GM06990 (cell line): ENCODE measurements around the gene APBB2.

ENCODE experiments used
- DNase-seq: peaks from one replicate; pipeline ENCODE4 v3.0.0-alpha.2; 2011; ENCODE audit not compliant: insufficient read length; ENCODE audit errors: extremely low read depth
- H3K27me3 ChIP-seq: replicated peaks from 2 replicates; pipeline ENCODE4 v1.6.0; 2011; ENCODE audit warnings: low read length; ENCODE audit not compliant: control insufficient read depth, insufficient read depth
- H3K36me3 ChIP-seq: 2 replicates; pipeline ENCODE4 v1.5.1; 2011; ENCODE audit warnings: low read length; ENCODE audit not compliant: control insufficient read depth, insufficient read depth
- H3K4me3 ChIP-seq: replicated peaks from 2 replicates; pipeline ENCODE4 v1.5.1; 2011; ENCODE audit warnings: low read depth, mild to moderate bottlenecking, control low read depth, low read length
- TF ChIP-seq, protein P1 (sequence below): IDR thresholded peaks from 2 replicates; pipeline ENCODE4 v1.5.1; 2011; ENCODE audit warnings: low read length, control low read depth, mild to moderate bottlenecking, inconsistent platforms; ENCODE audit not compliant: insufficient read depth, poor library complexity, severe bottlenecking

The APBB2 gene

DNA sequence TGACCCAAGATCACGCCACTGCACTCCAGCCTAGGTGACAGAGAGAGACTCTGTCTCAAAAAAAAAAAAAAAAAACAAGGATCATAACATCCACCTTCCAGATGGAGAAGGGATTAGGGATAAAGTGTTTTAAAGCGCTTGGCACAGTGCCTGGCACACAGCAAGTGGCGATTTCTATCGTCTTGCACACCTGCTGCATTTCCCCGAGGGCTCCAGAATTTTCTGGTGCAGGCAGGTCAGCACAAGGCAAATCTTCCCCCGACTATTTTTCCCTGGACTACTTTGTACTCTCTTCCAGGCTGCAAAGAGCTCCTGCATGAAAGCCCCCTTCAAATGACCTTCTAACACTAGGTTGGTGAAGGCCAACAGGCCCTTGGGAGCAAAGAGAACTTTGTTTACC lies 57.3 kb downstream of the APBB2 start:
- H3K27me3 ChIP-seq, result no peaks in the 10 kb centered on the region
- TF ChIP-seq, protein P1, sequence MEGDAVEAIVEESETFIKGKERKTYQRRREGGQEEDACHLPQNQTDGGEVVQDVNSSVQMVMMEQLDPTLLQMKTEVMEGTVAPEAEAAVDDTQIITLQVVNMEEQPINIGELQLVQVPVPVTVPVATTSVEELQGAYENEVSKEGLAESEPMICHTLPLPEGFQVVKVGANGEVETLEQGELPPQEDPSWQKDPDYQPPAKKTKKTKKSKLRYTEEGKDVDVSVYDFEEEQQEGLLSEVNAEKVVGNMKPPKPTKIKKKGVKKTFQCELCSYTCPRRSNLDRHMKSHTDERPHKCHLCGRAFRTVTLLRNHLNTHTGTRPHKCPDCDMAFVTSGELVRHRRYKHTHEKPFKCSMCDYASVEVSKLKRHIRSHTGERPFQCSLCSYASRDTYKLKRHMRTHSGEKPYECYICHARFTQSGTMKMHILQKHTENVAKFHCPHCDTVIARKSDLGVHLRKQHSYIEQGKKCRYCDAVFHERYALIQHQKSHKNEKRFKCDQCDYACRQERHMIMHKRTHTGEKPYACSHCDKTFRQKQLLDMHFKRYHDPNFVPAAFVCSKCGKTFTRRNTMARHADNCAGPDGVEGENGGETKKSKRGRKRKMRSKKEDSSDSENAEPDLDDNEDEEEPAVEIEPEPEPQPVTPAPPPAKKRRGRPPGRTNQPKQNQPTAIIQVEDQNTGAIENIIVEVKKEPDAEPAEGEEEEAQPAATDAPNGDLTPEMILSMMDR, result no peak
- H3K4me3 ChIP-seq, result no peak overlapping the region
- no peak for DNase-seq
- H3K36me3 ChIP-seq, result no peaks in the 10 kb centered on the region

DNA sequence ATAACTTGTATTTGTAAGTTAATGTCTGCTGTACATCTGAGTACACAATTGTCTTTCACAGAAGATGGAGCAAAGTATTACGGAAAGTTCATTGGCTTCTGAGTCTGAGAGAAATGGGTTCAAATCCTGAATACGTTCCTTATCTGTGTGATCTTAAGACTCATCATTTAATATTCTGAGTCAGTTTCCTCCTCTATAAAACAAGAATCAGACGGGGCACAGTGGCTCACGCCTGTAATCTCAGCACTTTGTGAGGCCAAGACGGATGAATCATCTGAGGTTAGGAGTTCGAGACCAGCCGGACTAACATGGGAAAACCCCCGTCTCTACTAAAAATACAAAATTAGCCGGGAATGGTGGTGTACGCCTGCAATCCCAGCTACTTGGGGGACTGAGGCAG lies 57.8 kb downstream of the APBB2 start:
- Histone ChIP-seq H3K27me3 (no peaks in the 10 kb centered on the region), H3K4me3 (no peak overlapping the region), H3K36me3 (no peaks in the 10 kb centered on the region)
- TF ChIP-seq, protein P1, result no peak
- no peak for DNase-seq

DNA sequence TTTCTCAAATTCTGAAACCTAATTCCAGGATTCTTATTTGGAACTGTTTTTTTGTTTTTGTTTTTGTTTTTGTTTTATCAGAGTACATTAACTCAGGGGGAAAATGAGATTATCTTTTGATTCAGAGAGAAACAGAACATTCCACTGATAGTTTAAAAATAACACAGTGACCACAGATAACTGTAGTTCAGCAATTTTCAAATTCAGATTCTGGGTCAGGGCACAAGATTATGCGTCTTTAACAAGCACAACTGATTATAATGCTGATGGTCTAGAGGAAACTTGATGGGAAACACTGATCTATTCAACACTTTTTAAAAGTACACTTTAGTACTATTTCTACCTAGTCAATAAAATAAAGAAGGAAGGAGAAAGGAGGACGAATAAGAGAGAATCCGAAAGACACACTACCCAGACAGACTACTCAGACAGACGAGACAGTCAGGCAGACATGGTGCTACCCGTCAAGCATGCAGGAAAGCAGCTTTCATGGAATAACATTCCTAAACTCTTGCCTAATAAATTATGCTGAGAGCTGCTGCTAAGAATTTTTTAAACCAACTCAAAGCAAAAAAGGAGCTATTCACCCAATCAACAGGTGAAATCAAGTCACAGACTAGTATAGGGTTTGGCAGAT lies 59.0 kb downstream of the APBB2 start:
- no peak for DNase-seq
- Histone ChIP-seq H3K36me3 (no peaks in the 10 kb centered on the region), H3K27me3 (no peaks in the 10 kb centered on the region), H3K4me3 (no peak overlapping the region)
- TF ChIP-seq, protein P1, result no peak

DNA sequence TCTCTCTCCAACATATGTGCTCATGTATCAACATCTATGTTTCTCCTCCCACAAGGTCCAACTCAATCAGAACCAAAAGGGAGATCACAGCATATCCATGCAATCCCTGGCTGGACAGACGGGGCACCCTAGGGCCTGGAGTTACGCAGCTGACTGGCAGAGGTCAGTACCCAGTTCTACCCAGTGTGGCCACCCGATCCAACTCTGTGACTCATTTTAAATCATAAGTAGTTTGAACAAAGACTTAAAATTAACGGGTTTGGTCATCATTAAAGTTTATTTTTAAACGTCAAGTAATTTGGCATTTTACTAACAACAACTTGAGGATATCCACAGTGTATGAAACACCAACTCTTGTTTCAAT lies 59.5 kb downstream of the APBB2 start:
- DNase-seq, result no peak
- TF ChIP-seq, protein P1, result no peak
- Histone ChIP-seq H3K4me3 (no peak overlapping the region), H3K36me3 (no peaks in the 10 kb centered on the region), H3K27me3 (no peaks in the 10 kb centered on the region)

DNA sequence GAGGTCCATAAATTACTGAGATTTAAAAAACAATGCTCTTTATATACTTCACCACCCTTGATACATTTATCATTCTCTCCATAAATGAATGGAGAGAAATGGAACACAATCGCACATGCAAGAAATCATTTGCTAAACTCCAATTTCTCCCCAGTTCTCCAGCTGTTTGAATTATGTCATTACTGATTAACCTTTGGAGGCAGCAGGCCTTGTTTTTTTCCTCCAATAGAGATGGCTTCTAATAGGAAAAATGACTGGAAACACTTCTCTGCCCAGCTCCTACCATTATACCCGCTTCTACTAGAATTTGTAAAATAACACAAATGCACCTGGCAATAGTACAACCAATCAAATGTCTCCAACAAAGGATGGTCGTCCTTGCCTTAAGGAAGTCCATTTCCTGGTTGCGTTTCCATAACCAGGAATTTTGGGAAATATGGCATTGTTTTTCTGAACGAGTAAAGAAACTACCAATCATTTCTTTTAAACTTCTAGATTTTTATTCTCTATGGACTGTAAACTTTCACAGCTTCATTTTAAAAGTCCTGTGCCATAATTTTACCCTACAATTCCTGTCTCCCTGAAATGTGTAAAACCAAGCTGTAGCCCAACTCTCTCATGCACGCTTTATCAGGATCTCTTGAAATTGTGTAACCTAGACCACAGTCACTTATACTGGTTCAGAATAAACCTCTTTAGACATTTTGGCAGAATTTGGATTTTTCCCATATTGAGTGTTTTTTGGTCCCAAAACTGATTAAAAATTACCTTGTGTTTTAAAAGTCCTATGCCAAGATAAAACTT lies 60.1 kb downstream of the APBB2 start:
- H3K36me3 ChIP-seq, result no peaks in the 10 kb centered on the region
- H3K27me3 ChIP-seq, result no peaks in the 10 kb centered on the region
- no peak overlapping the region for H3K4me3 ChIP-seq
- TF ChIP-seq, protein P1, result no peak
- DNase-seq, result no peak
